ENCODE data around the gene QPRT. TPM values are rescaled to one million over a fixed set of nuclear protein-coding genes. Genes with fewer than 3 reads are reported as not detected.
A peak's percentile ranks its signal among the peaks of the same experiment; 100 is the strongest.

The QPRT gene
- total RNA-seq, 1 experiment from 2014 or later = 310 TPM

- ChIA-PET CTCF (no interaction called here), POLR2A (ENCODE audit: unreplicated experiment) (interaction anchor here (0.6 kb wide), 3 partner anchors 12 to 367 kb away, joined by 3 to 6 read pairs (median 4); partner anchors contain the start of gene ALDOA)
- Histone ChIP-seq H3K36me3 (ENCODE audit: low read depth) (peaks cover 10% of the 10 kb centered on the region; the same call in 1 of the 2 replicates), H3K4me1 (replicated peaks; ENCODE audit: insufficient read depth) (peaks cover 7% of the 10 kb centered on the region; the same call in 1 of the 2 replicates), H4K20me1 (ENCODE audit: insufficient read depth) (peaks cover 24% of the 10 kb centered on the region), H3F3A (ENCODE audit: insufficient read depth, low read depth) (peaks cover 44% of the 10 kb centered on the region), H3K27ac (no peak overlapping the region), H3K27me3 (ENCODE audit: insufficient read depth, low read depth) (no peaks in the 10 kb centered on the region), H3K4me2 (no peak overlapping the region), H3K9me2 (ENCODE audit: insufficient read depth) (no peaks in the 10 kb centered on the region), H2AFZ (no peak overlapping the region), H3K9me3 (ENCODE audit: insufficient read depth, low read depth) (no peaks in the 10 kb centered on the region; the same call in 1 of the 2 replicates), H3K79me2 (ENCODE audit: low read depth) (no peaks in the 10 kb centered on the region), H3K4me3 (no peak overlapping the region)
- no peak for DNase-seq
- intact Hi-C loops (cut with micrococcal nuclease; ENCODE audit: unreplicated experiment) = no loop called here
- TF ChIP-seq EZH2 (IDR thresholded peaks at IDR 0.05; ENCODE audit: low read depth) (no peak), CTCF (conservative IDR thresholded peaks at IDR 0.05) (no peak)
- BruUV-seq (replicated peaks) = no TSS peak
Measured at GRCh38 chr16:29698484-29699323, 19.7 kb downstream of the QPRT start.

- Histone ChIP-seq H3F3A (ENCODE audit: insufficient read depth, low read depth) (peaks cover 42% of the 10 kb centered on the region), H2AFZ (no peak overlapping the region), H3K27me3 (ENCODE audit: insufficient read depth, low read depth) (no peaks in the 10 kb centered on the region), H3K27ac (no peak overlapping the region), H3K9me3 (ENCODE audit: insufficient read depth, low read depth) (no peaks in the 10 kb centered on the region; the same call in 1 of the 2 replicates), H3K4me2 (no peak overlapping the region), H3K4me3 (no peak overlapping the region), H4K20me1 (ENCODE audit: insufficient read depth) (peaks cover 15% of the 10 kb centered on the region), H3K4me1 (replicated peaks; ENCODE audit: insufficient read depth) (peaks cover 7% of the 10 kb centered on the region; the same call in 1 of the 2 replicates), H3K79me2 (ENCODE audit: low read depth) (no peaks in the 10 kb centered on the region), H3K9me2 (ENCODE audit: insufficient read depth) (no peaks in the 10 kb centered on the region), H3K36me3 (ENCODE audit: low read depth) (peaks cover 10% of the 10 kb centered on the region; the same call in 1 of the 2 replicates)
- TF ChIP-seq CTCF (conservative IDR thresholded peaks at IDR 0.05) (no peak), EZH2 (IDR thresholded peaks at IDR 0.05; ENCODE audit: low read depth) (no peak)
- intact Hi-C loops (cut with micrococcal nuclease; ENCODE audit: unreplicated experiment) = loop anchor here (1.0 to 10.0 kb wide), 6 partner anchors 55 to 322 kb away; partner anchors contain the start of genes CDIPT and KIF22
- no TSS peak for BruUV-seq (replicated peaks)
- ChIA-PET CTCF (interaction anchor here (0.6 to 1.7 kb wide), 8 partner anchors 30 to 357 kb away, joined by 3 to 11 read pairs (median 4); partner anchors contain the start of gene PAGR1), POLR2A (ENCODE audit: unreplicated experiment) (interaction anchor here (0.5 to 0.6 kb wide), 8 partner anchors 11 to 366 kb away, joined by 3 to 18 read pairs (median 6); partner anchors contain the start of genes ALDOA and PAGR1)
- peak in 1 of 2 experiments; percentile 35 for DNase-seq
Measured at GRCh38 chr16:29699324-29700219, 20.6 kb downstream of the QPRT start.
